ENCODE measurements around the gene GNAZ. TPM values are rescaled to one million over a fixed set of nuclear protein-coding genes. Genes with fewer than 3 reads are reported as not detected.

GNAZ gene
- total RNA-seq, 1 donor from 2014 or later, result 13.7 TPM

- H3K27me3 ChIP-seq, result no peaks in the 10 kb centered on the region
- no peak for DNase-seq (ENCODE audit: low spot score in 2 of 2)
- no peaks in the 10 kb centered on the region for H3K36me3 ChIP-seq
- H3K4me3 ChIP-seq, result no peak overlapping the region
- TF ChIP-seq CTCF (IDR thresholded peaks at IDR 0.05), result no peak
- H3K27ac ChIP-seq, result no peak overlapping the region
- H3K9me3 ChIP-seq, result no peaks in the 10 kb centered on the region
- no peaks in the 10 kb centered on the region for H3K4me1 ChIP-seq
- intact Hi-C loops (cut with DNase I), result no loop called here
Measured at GRCh38 chr22:23079814-23080521, 9.6 kb downstream of the GNAZ start.

- Histone ChIP-seq H3K27ac (no peak overlapping the region), H3K27me3 (no peaks in the 10 kb centered on the region), H3K4me3 (no peak overlapping the region), H3K9me3 (no peaks in the 10 kb centered on the region), H3K36me3 (no peaks in the 10 kb centered on the region), H3K4me1 (no peaks in the 10 kb centered on the region)
- intact Hi-C loops (cut with DNase I), result no loop called here
- TF ChIP-seq CTCF (IDR thresholded peaks at IDR 0.05), result no peak
- no peak for DNase-seq (ENCODE audit: low spot score in 2 of 2)
Measured at GRCh38 chr22:23080613-23081290, 10.4 kb downstream of the GNAZ start.

GRCh38 chr22:23082534-23083314, 12.4 kb downstream of the GNAZ start:
- no peak for DNase-seq (ENCODE audit: low spot score in 2 of 2)
- Histone ChIP-seq H3K27ac (no peak overlapping the region), H3K36me3 (no peaks in the 10 kb centered on the region), H3K27me3 (no peaks in the 10 kb centered on the region), H3K4me3 (no peak overlapping the region), H3K9me3 (no peaks in the 10 kb centered on the region), H3K4me1 (no peaks in the 10 kb centered on the region)
- TF ChIP-seq CTCF (IDR thresholded peaks at IDR 0.05), result no peak
- intact Hi-C loops (cut with DNase I), result no loop called here

- no peaks in the 10 kb centered on the region for H3K9me3 ChIP-seq
- no peaks in the 10 kb centered on the region for H3K4me1 ChIP-seq
- no peaks in the 10 kb centered on the region for H3K36me3 ChIP-seq
- H3K4me3 ChIP-seq, result no peak overlapping the region
- no peak for DNase-seq (ENCODE audit: low spot score in 2 of 2)
- no peaks in the 10 kb centered on the region for H3K27me3 ChIP-seq
- no peak overlapping the region for H3K27ac ChIP-seq
- no peak for TF ChIP-seq CTCF (IDR thresholded peaks at IDR 0.05)
- intact Hi-C loops (cut with DNase I), result no loop called here
Measured at GRCh38 chr22:23083315-23084021, 13.1 kb downstream of the GNAZ start.

- Histone ChIP-seq H3K4me3 (no peak overlapping the region), H3K36me3 (no peaks in the 10 kb centered on the region), H3K27me3 (no peaks in the 10 kb centered on the region), H3K4me1 (no peaks in the 10 kb centered on the region), H3K27ac (no peak overlapping the region), H3K9me3 (no peaks in the 10 kb centered on the region)
- DNase-seq (ENCODE audit: low spot score in 2 of 2), result no peak
- intact Hi-C loops (cut with DNase I), result no loop called here
- TF ChIP-seq CTCF (IDR thresholded peaks at IDR 0.05), result no peak
Measured at GRCh38 chr22:23084453-23085350, 14.4 kb downstream of the GNAZ start.

Data from ascending aorta (tissue), 2 donors.